Measurements from ENCODE around the gene CCDC73.

DNA sequence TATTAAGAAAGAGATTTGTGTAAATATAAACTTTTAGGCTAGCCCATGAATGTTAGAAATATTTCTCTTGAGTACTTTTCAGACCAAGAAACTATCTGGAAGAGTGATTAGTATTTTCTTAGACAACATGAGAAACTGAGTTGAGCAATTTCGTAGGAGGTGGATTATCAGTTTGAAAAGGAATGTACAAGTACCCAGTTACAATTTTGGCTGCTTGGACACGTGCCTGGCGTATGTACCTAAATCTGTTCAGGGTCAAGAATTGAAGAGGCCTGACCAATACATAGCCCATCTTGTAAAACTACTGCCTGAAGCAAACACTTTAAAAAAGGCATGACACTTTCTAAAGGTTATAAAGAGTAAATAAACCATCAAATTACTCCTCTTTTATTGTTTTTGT, 71.1 kb downstream of the CCDC73 start:
- TF ChIP-seq, protein P1, sequence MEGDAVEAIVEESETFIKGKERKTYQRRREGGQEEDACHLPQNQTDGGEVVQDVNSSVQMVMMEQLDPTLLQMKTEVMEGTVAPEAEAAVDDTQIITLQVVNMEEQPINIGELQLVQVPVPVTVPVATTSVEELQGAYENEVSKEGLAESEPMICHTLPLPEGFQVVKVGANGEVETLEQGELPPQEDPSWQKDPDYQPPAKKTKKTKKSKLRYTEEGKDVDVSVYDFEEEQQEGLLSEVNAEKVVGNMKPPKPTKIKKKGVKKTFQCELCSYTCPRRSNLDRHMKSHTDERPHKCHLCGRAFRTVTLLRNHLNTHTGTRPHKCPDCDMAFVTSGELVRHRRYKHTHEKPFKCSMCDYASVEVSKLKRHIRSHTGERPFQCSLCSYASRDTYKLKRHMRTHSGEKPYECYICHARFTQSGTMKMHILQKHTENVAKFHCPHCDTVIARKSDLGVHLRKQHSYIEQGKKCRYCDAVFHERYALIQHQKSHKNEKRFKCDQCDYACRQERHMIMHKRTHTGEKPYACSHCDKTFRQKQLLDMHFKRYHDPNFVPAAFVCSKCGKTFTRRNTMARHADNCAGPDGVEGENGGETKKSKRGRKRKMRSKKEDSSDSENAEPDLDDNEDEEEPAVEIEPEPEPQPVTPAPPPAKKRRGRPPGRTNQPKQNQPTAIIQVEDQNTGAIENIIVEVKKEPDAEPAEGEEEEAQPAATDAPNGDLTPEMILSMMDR (conservative IDR thresholded peaks at IDR 0.05; ENCODE audit: low read depth, low read length): no peak
- TF ChIP-seq EZH2 (IDR thresholded peaks at IDR 0.05; ENCODE audit: low read length, unreplicated experiment): no peak
